KMS-11 (cell line): ENCODE results near the gene GUCY1A1.
A peak's percentile ranks its signal among the peaks of the same experiment; 100 is the strongest.

ENCODE experiments used
- H2AFZ ChIP-seq: fragments of 200-600 bp; sonication (generic); 2 replicates; pipeline ENCODE4 v1.6.1; 2016; ENCODE audit warnings: antibody characterized with exemption, mixed run types, low read depth
- H3K27ac ChIP-seq: fragments of 200-600 bp; sonication (generic); 2 replicates; pipeline ENCODE4 v1.6.1; 2016; ENCODE audit warnings: mild to moderate bottlenecking, mixed run types
- H3K27me3 ChIP-seq: fragments of 200-600 bp; sonication (generic); 2 replicates; pipeline ENCODE4 v1.6.1; 2017; ENCODE audit warnings: mild to moderate bottlenecking, low read depth, mixed run types, moderate library complexity; ENCODE audit not compliant: insufficient read depth
- H3K36me3 ChIP-seq: fragments of 200-600 bp; sonication (generic); 2 replicates; pipeline ENCODE4 v1.6.1; 2017; ENCODE audit warnings: mild to moderate bottlenecking, mixed run types; ENCODE audit not compliant: insufficient read depth
- H3K4me1 ChIP-seq: fragments of 200-600 bp; sonication (generic); 2 replicates; pipeline ENCODE4 v1.6.1; 2016; ENCODE audit warnings: mild to moderate bottlenecking, low read depth, mixed run types; ENCODE audit not compliant: poor library complexity, severe bottlenecking
- H3K4me2 ChIP-seq: fragments of 200-600 bp; sonication (generic); 2 replicates; pipeline ENCODE4 v1.7.0; 2016; ENCODE audit warnings: mild to moderate bottlenecking, mixed run types
- H3K4me3 ChIP-seq: fragments of 200-600 bp; sonication (generic); IDR thresholded peaks from 2 replicates; pipeline ENCODE4 v1.6.1; 2017; ENCODE audit warnings: low read depth, low read length, mixed read lengths; ENCODE audit not compliant: insufficient read depth
- H3K79me2 ChIP-seq: fragments of 200-600 bp; sonication (generic); 2 replicates; pipeline ENCODE4 v1.6.1; 2016; ENCODE audit warnings: low read depth, mixed run types; ENCODE audit not compliant: insufficient read depth
- H3K9ac ChIP-seq: fragments of 200-600 bp; sonication (generic); 2 replicates; pipeline ENCODE4 v1.6.1; 2016; ENCODE audit warnings: mild to moderate bottlenecking, mixed run types
- H4K20me1 ChIP-seq: fragments of 200-600 bp; sonication (generic); 2 replicates; pipeline ENCODE4 v1.6.1; 2016; ENCODE audit warnings: mild to moderate bottlenecking, mixed run types; ENCODE audit not compliant: insufficient read depth
- CTCF ChIP-seq: fragments of 200-600 bp; sonication (generic); conservative IDR thresholded peaks from 2 replicates; pipeline ENCODE4 v1.6.1; 2017; ENCODE audit warnings: low read depth, mild to moderate bottlenecking, antibody characterized with exemption, low read length, moderate library complexity, mixed read lengths

GUCY1A1 gene

GRCh38 chr4:155674669-155675071 is 8.0 kb downstream of the GUCY1A1 start:
- Histone ChIP-seq H3K4me1 (peaks cover 99% of the 10 kb centered on the region), H4K20me1 (peaks cover 13% of the 10 kb centered on the region; the same call in 1 of the 2 replicates), H3K4me3 (no peak overlapping the region), H3K4me2 (peak overlapping the region; percentile 64), H3K36me3 (peaks cover 5% of the 10 kb centered on the region; the same call in 1 of the 2 replicates), H2AFZ (no peak overlapping the region), H3K9ac (no peak overlapping the region), H3K27me3 (no peaks in the 10 kb centered on the region), H3K27ac (peak overlapping the region; percentile 58; the same call in 1 of the 2 replicates), H3K79me2 (peaks cover 100% of the 10 kb centered on the region)
- TF ChIP-seq CTCF: no peak

GRCh38 chr4:155675709-155676429 is 9.2 kb downstream of the GUCY1A1 start:
- Histone ChIP-seq H3K79me2 (peaks cover 100% of the 10 kb centered on the region), H2AFZ (no peak overlapping the region), H4K20me1 (peaks cover 14% of the 10 kb centered on the region; the same call in 1 of the 2 replicates), H3K4me2 (peak overlapping the region; percentile 64), H3K27ac (peak overlapping the region; percentile 58), H3K27me3 (no peaks in the 10 kb centered on the region), H3K4me3 (no peak overlapping the region), H3K9ac (peak overlapping the region; percentile 12; the same call in 1 of the 2 replicates), H3K4me1 (peaks cover 97% of the 10 kb centered on the region), H3K36me3 (peaks cover 5% of the 10 kb centered on the region)
- TF ChIP-seq CTCF: no peak

- TF ChIP-seq CTCF: no peak
- Histone ChIP-seq H3K9ac (peak overlapping the region; percentile 12; the same call in 1 of the 2 replicates), H3K4me1 (peaks cover 97% of the 10 kb centered on the region)
Observed at GRCh38 chr4:155676430-155676825, 9.8 kb downstream of the GUCY1A1 start.

GRCh38 chr4:155678011-155678410 is 11.4 kb downstream of the GUCY1A1 start:
- H3K79me2 ChIP-seq: peaks cover 100% of the 10 kb centered on the region
- H3K4me3 ChIP-seq: no peak overlapping the region
- no peak overlapping the region for H3K27ac ChIP-seq
- H3K9ac ChIP-seq: no peak overlapping the region
- TF ChIP-seq CTCF: no peak
- H3K27me3 ChIP-seq: no peaks in the 10 kb centered on the region
- H3K4me1 ChIP-seq: peaks cover 96% of the 10 kb centered on the region
- H3K4me2 ChIP-seq: no peak overlapping the region
- H4K20me1 ChIP-seq: peaks cover 19% of the 10 kb centered on the region; the same call in 1 of the 2 replicates
- peaks cover 5% of the 10 kb centered on the region for H3K36me3 ChIP-seq
- no peak overlapping the region for H2AFZ ChIP-seq

More at GRCh38 chr4:155676430-155676825, 9.8 kb downstream of the GUCY1A1 start:
- no peaks in the 10 kb centered on the region for H3K27me3 ChIP-seq
- peaks cover 18% of the 10 kb centered on the region; the same call in 1 of the 2 replicates for H4K20me1 ChIP-seq
- no peak overlapping the region for H2AFZ ChIP-seq
- H3K36me3 ChIP-seq: peaks cover 5% of the 10 kb centered on the region
- no peak overlapping the region for H3K4me3 ChIP-seq
- peak overlapping the region; percentile 64 for H3K4me2 ChIP-seq
- peaks cover 100% of the 10 kb centered on the region for H3K79me2 ChIP-seq
- H3K27ac ChIP-seq: peak overlapping the region; percentile 58; the same call in 1 of the 2 replicates
